ENCODE data around the gene TRIM69.

Gene TRIM69

GRCh38 chr15:44788748-44789147, 52.4 kb downstream of the TRIM69 start:
- TF ChIP-seq TAF1 (IDR thresholded peaks at IDR 0.05; ENCODE audit: borderline replicate concordance, insufficient read depth, low read length): no peak
- no peak for TF ChIP-seq SIN3A (IDR thresholded peaks at IDR 0.05; ENCODE audit: borderline replicate concordance, insufficient read depth, low read length)

- TF ChIP-seq SIN3A (IDR thresholded peaks at IDR 0.05; ENCODE audit: borderline replicate concordance, insufficient read depth, low read length): no peak
- TF ChIP-seq REST (IDR thresholded peaks at IDR 0.05; ENCODE audit: insufficient read depth in 1 of 2, low read depth in 2 of 2, low read length in 2 of 2): no peak
- no peak for TF ChIP-seq POLR2AphosphoS5 (IDR thresholded peaks at IDR 0.05; ENCODE audit: low read depth, low read length)
- no peak for TF ChIP-seq TAF1 (IDR thresholded peaks at IDR 0.05; ENCODE audit: borderline replicate concordance, insufficient read depth, low read length)
- no peak for TF ChIP-seq FOXP2 (optimal IDR thresholded peaks at IDR 0.05; ENCODE audit: borderline replicate concordance, extremely low read depth, extremely low read length, insufficient read depth)
These were observed 53.9 kb downstream of the TRIM69 start for GRCh38 chr15:44790215-44790614.

DNA sequence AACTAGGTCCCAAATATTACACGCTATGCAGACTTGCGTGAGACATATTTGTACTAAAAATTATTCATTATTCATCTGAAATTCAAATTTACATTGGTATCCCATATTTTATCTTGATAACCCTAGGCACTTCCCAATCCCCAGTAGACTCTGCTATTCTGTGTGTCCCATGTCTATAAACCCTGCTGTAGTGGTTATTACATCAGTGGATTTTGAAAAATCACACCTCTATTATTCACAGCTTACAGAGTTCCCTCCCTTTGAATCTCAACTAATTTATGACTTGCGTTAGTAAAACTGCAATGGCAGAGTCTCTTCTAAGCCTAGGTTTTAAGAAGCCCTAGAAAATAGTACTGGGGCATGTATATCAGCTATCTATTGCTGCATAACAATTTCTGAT, 54.3 kb downstream of the TRIM69 start:
- TF ChIP-seq SIN3A (IDR thresholded peaks at IDR 0.05; ENCODE audit: borderline replicate concordance, insufficient read depth, low read length): no peak
- TF ChIP-seq POLR2AphosphoS5 (IDR thresholded peaks at IDR 0.05; ENCODE audit: low read depth, low read length): no peak
- TF ChIP-seq FOXP2 (optimal IDR thresholded peaks at IDR 0.05; ENCODE audit: borderline replicate concordance, extremely low read depth, extremely low read length, insufficient read depth): no peak
- TF ChIP-seq TAF1 (IDR thresholded peaks at IDR 0.05; ENCODE audit: borderline replicate concordance, insufficient read depth, low read length): no peak
- TF ChIP-seq REST (IDR thresholded peaks at IDR 0.05; ENCODE audit: insufficient read depth in 1 of 2, low read depth in 2 of 2, low read length in 2 of 2): no peak

DNA sequence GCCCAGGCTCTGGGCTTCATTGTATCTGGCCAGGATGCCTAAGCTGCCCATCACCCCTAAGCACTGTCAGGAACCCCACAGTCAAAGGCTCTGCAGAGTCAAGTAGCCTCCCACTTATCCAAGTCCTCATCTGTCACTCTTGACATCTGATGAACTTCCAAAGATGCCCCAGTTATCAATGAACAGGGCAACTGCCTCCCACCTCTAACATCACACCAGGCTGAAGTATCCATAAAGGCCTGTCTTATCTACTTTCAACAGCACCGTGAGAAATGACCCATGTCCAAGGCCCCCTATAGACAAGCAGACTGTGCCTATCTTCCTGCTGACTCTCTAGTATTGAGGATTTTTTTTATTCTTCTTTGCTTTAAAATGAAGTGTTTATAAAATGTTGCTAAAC, 56.4 kb downstream of the TRIM69 start:
- no peak for TF ChIP-seq POLR2AphosphoS5 (IDR thresholded peaks at IDR 0.05; ENCODE audit: low read depth, low read length)
- no peak for TF ChIP-seq SIN3A (IDR thresholded peaks at IDR 0.05; ENCODE audit: borderline replicate concordance, insufficient read depth, low read length)
- no peak for TF ChIP-seq TAF1 (IDR thresholded peaks at IDR 0.05; ENCODE audit: borderline replicate concordance, insufficient read depth, low read length)

- no peak for TF ChIP-seq POLR2AphosphoS5 (IDR thresholded peaks at IDR 0.05; ENCODE audit: low read depth, low read length)
- TF ChIP-seq TAF1 (IDR thresholded peaks at IDR 0.05; ENCODE audit: borderline replicate concordance, insufficient read depth, low read length): no peak
- no peak for TF ChIP-seq FOXP2 (optimal IDR thresholded peaks at IDR 0.05; ENCODE audit: borderline replicate concordance, extremely low read depth, extremely low read length, insufficient read depth)
- TF ChIP-seq SIN3A (IDR thresholded peaks at IDR 0.05; ENCODE audit: borderline replicate concordance, insufficient read depth, low read length): no peak
- no peak for TF ChIP-seq REST (IDR thresholded peaks at IDR 0.05; ENCODE audit: insufficient read depth in 1 of 2, low read depth in 2 of 2, low read length in 2 of 2)
These were observed 57.7 kb downstream of the TRIM69 start for GRCh38 chr15:44794072-44794471.

DNA sequence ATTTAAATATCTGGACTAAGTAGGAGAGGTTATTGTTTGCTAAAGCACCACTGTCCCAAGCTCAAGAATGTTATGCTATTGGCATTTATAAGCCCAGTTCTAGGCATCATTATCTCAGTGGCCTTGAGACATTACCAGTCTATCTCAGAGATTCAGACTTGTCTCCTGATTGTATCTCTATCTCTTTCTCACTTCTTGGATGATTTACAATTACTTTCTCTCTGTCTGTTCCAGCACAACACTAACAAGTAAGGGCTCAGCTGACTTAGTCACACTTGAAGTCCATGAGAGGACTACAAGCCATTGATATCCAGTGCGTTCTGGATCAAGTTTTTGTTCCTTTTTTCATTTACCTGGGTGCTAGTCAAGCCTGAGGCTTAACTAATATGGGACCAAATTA, 60.2 kb downstream of the TRIM69 start:
- TF ChIP-seq SIN3A (IDR thresholded peaks at IDR 0.05; ENCODE audit: borderline replicate concordance, insufficient read depth, low read length): no peak
- TF ChIP-seq FOXP2 (optimal IDR thresholded peaks at IDR 0.05; ENCODE audit: borderline replicate concordance, extremely low read depth, extremely low read length, insufficient read depth): no peak
- no peak for TF ChIP-seq REST (IDR thresholded peaks at IDR 0.05; ENCODE audit: insufficient read depth in 1 of 2, low read depth in 2 of 2, low read length in 2 of 2)
- TF ChIP-seq POLR2AphosphoS5 (IDR thresholded peaks at IDR 0.05; ENCODE audit: low read depth, low read length): no peak
- TF ChIP-seq TAF1 (IDR thresholded peaks at IDR 0.05; ENCODE audit: borderline replicate concordance, insufficient read depth, low read length): no peak

Data from PFSK-1 (cell line).